Nasal cavity respiratory epithelium epithelial cell of viscerocranial mucosa (primary cell): ENCODE data around the gene ENDOD1. TPM values are rescaled to one million over a fixed set of nuclear protein-coding genes. Genes with fewer than 3 reads are reported as not detected.

ENCODE experiments used
- total RNA-seq: library from RNA; depleted of rRNA; stranded (reverse); fragments of >200 nt; gene quantifications from 2 replicates; pipeline ENCODE4 v1.2.3, GENCODE V29; 2014

ENDOD1 gene
- 50.9 and 128 TPM in 2 replicates for total RNA-seq

GRCh38 chr11:95089620-95090542 lies at the start of gene ENDOD1:
Gene ENDOD1, plus strand, starts transcription at chr11:95089846. Its CDS starts 82 bp downstream, at chr11:95089928.

GRCh38 chr11:95049122-95049521 lies 40.5 kb upstream of the ENDOD1 start, which contains the start of gene KDM4F:
Gene KDM4F, plus strand, starts transcription at chr11:95049422.

GRCh38 chr11:95066716-95067038 lies 23.0 kb upstream of the ENDOD1 start, which contains the start of gene SRSF8:
Gene SRSF8, plus strand, starts transcription at chr11:95066919. Its CDS starts 308 bp downstream, at chr11:95067227.

Other genes with a start within 250 kb of the ENDOD1 start
- 24.9 and 30.2 TPM in 2 replicates for gene CWC15, start 116.3 kb upstream of the ENDOD1 start, total RNA-seq
- 0.78 and 1.0 TPM in 2 replicates for gene KDM4D, start 116.1 kb upstream of the ENDOD1 start, total RNA-seq
- gene KDM4E, start 64.6 kb upstream of the ENDOD1 start, total RNA-seq, result not detected in 2 replicates
- not detected in 2 replicates for gene KDM4F, start 40.4 kb upstream of the ENDOD1 start, total RNA-seq
- gene SRSF8, start 22.9 kb upstream of the ENDOD1 start, total RNA-seq, result 26.0 and 35.1 TPM in 2 replicates
- gene SESN3, start 141.4 kb downstream of the ENDOD1 start, total RNA-seq, result 14.7 and 70.5 TPM in 2 replicates